22Rv1 (cell line): ENCODE results near the gene SLC4A1AP.

ENCODE experiments used
- ZFX ChIP-seq: fragments of 450-650 bp; IDR thresholded peaks from 2 replicates; pipeline ENCODE4 v1.6.1; 2017; ENCODE audit warnings: antibody characterized with exemption, borderline replicate concordance
- TF ChIP-seq, protein P1 (sequence below): fragments of 450-650 bp; IDR thresholded peaks from 2 replicates; pipeline ENCODE4 v1.5.1; 2017; ENCODE audit warnings: mild to moderate bottlenecking

DNA sequence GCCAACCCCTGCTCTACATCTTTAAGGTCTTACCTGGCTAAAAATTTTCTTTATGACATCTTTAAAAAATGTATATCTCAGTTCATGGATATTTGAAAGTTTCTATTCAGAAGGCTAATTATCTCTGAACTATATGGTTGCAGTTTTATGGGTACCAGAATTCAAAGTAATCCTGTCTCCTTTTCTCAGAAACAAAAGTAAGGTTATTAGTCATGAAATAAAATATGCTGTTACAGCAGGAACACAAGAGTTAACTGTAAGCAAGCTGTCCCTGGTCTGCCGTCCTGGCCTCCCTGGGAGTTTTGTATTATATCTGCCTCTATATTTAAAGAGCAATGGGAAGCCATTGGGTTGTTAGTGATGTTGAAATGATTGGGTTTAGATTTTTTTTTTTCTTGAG is 34.0 kb downstream of the SLC4A1AP start:
- TF ChIP-seq, protein P1, sequence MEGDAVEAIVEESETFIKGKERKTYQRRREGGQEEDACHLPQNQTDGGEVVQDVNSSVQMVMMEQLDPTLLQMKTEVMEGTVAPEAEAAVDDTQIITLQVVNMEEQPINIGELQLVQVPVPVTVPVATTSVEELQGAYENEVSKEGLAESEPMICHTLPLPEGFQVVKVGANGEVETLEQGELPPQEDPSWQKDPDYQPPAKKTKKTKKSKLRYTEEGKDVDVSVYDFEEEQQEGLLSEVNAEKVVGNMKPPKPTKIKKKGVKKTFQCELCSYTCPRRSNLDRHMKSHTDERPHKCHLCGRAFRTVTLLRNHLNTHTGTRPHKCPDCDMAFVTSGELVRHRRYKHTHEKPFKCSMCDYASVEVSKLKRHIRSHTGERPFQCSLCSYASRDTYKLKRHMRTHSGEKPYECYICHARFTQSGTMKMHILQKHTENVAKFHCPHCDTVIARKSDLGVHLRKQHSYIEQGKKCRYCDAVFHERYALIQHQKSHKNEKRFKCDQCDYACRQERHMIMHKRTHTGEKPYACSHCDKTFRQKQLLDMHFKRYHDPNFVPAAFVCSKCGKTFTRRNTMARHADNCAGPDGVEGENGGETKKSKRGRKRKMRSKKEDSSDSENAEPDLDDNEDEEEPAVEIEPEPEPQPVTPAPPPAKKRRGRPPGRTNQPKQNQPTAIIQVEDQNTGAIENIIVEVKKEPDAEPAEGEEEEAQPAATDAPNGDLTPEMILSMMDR = no peak
- TF ChIP-seq ZFX = no peak
